HG03457 (cell line): ENCODE data around the gene PIAS1.
"Not testable (repeated sequence)": the region's sequence is repeated elsewhere in the genome, so short reads cannot be mapped to it uniquely, and the experiment has no call there.

Experiments
- ATAC-seq: cut with Tn5 transposase; IDR thresholded peaks from one replicate; pipeline ENCODE4 v1.9.1; 2021; ENCODE audit warnings: moderate number of reproducible peaks; ENCODE audit not compliant: unreplicated experiment

The PIAS1 gene

GRCh38 chr15:68113751-68114150, 59.6 kb downstream of the PIAS1 start:
- no peak for ATAC-seq

- no peak for ATAC-seq
These were observed 60.2 kb downstream of the PIAS1 start for GRCh38 chr15:68114356-68114755.

- ATAC-seq, result no peak
These were observed 60.7 kb downstream of the PIAS1 start for GRCh38 chr15:68114840-68115239.

- ATAC-seq, result no peak
These were observed 70.6 kb downstream of the PIAS1 start for GRCh38 chr15:68124700-68125099.

- ATAC-seq, result no peak
These were observed 72.3 kb downstream of the PIAS1 start for GRCh38 chr15:68126396-68126795.

GRCh38 chr15:68129072-68129471, 75.0 kb downstream of the PIAS1 start:
- ATAC-seq, result no peak

GRCh38 chr15:68130851-68131250, 76.7 kb downstream of the PIAS1 start:
- no peak for ATAC-seq

GRCh38 chr15:68137096-68137495, 83.0 kb downstream of the PIAS1 start:
- no peak for ATAC-seq

GRCh38 chr15:68143129-68143528, 89.0 kb downstream of the PIAS1 start:
- no peak for ATAC-seq

GRCh38 chr15:68143785-68144184, 89.7 kb downstream of the PIAS1 start:
- no peak for ATAC-seq

- ATAC-seq, result no peak
These were observed 91.6 kb downstream of the PIAS1 start for GRCh38 chr15:68145706-68146105.

GRCh38 chr15:68148039-68148438, 93.9 kb downstream of the PIAS1 start:
- no peak for ATAC-seq

- no peak for ATAC-seq
These were observed 94.9 kb downstream of the PIAS1 start for GRCh38 chr15:68149059-68149458.

GRCh38 chr15:68150187-68150586, 96.1 kb downstream of the PIAS1 start:
- ATAC-seq, result no peak

GRCh38 chr15:68151277-68151676, 97.2 kb downstream of the PIAS1 start:
- ATAC-seq, result no peak

GRCh38 chr15:68152342-68152741, 98.2 kb downstream of the PIAS1 start:
- no peak for ATAC-seq

GRCh38 chr15:68154923-68155559, 100.9 kb downstream of the PIAS1 start:
- no peak for ATAC-seq

GRCh38 chr15:68157074-68157473, 103.0 kb downstream of the PIAS1 start:
- ATAC-seq, result no peak

- no peak for ATAC-seq
These were observed 104.0 kb downstream of the PIAS1 start for GRCh38 chr15:68158046-68158628.

- ATAC-seq, result no peak
These were observed 109.1 kb downstream of the PIAS1 start for GRCh38 chr15:68163191-68163590.

GRCh38 chr15:68166847-68167246, 112.7 kb downstream of the PIAS1 start:
- no peak for ATAC-seq

- ATAC-seq, result not testable (repeated sequence)
These were observed 117.9 kb downstream of the PIAS1 start for GRCh38 chr15:68172037-68172436.

GRCh38 chr15:68173119-68173518, 119.0 kb downstream of the PIAS1 start:
- no peak for ATAC-seq
